HepG2 (cell line): Measurements from ENCODE around the gene SPATA32. TPM values are rescaled to one million over a fixed set of nuclear protein-coding genes. Genes with fewer than 3 reads are reported as not detected.

Source experiments
- ATF4 ChIP-seq, 2 experiments: fragments of 450-650 bp in 1 of 2; sonication (generic) in 1 of 2; formaldehyde crosslinking; IDR thresholded peaks; 2 replicates each; pipeline versions ENCODE4 v1.5.0 to v1.8.0; 2020 to 2022; ENCODE audit warnings: mild to moderate bottlenecking in 1 of 2, missing genetic modification reagents in 1 of 2
- FOXO1 ChIP-seq: sonication (generic); formaldehyde crosslinking; IDR thresholded peaks from 2 replicates; pipeline ENCODE4 v1.4.0; 2020; ENCODE audit warnings: missing genetic modification reagents
- FOXO4 ChIP-seq: sonication (generic); formaldehyde crosslinking; conservative IDR thresholded peaks from 2 replicates; pipeline ENCODE4 v1.8.1; 2023; ENCODE audit warnings: missing genetic modification reagents
- GATAD1 ChIP-seq: IDR thresholded peaks from 2 replicates; pipeline ENCODE4 v1.6.1; 2016; ENCODE audit warnings: missing genetic modification reagents, missing compliant biosample characterization
- GZF1 ChIP-seq: sonication (generic); formaldehyde crosslinking; IDR thresholded peaks from 2 replicates; pipeline ENCODE4 v1.5.1; 2020; ENCODE audit warnings: mild to moderate bottlenecking, missing genetic modification reagents
- KAT7 ChIP-seq: IDR thresholded peaks from 2 replicates; pipeline ENCODE4 v1.6.1; 2018; ENCODE audit warnings: borderline replicate concordance, missing compliant biosample characterization
- KLF11 ChIP-seq: IDR thresholded peaks from 2 replicates; pipeline ENCODE4 v1.6.1; 2016; ENCODE audit warnings: missing compliant biosample characterization
- KLF16 ChIP-seq, 2 experiments: sonication (generic) in 1 of 2; formaldehyde crosslinking in 1 of 2; IDR thresholded peaks; 2 replicates each; pipeline versions ENCODE4 v1.6.1 to v1.8.0; 2016 to 2023; ENCODE audit warnings: missing genetic modification reagents in 2 of 2, missing compliant biosample characterization in 1 of 2
- PCBP1 ChIP-seq: fragments of 200-400 bp; formaldehyde crosslinking; IDR thresholded peaks from 2 replicates; pipeline ENCODE4 v1.6.1; 2017; ENCODE audit warnings: mild to moderate bottlenecking, low read depth, low read length, borderline replicate concordance
- RELA ChIP-seq: sonication (generic); formaldehyde crosslinking; IDR thresholded peaks from 2 replicates; pipeline ENCODE4 v1.4.0; 2020; ENCODE audit warnings: missing genetic modification reagents
- SOX6 ChIP-seq, 2 experiments: fragments of 450-650 bp in 1 of 2; sonication (generic) in 1 of 2; formaldehyde crosslinking in 1 of 2; IDR thresholded peaks; 2 replicates each; pipeline versions ENCODE4 v1.4.0 to v1.6.1; 2017 to 2020; ENCODE audit warnings: antibody characterized with exemption in 1 of 2, mild to moderate bottlenecking in 1 of 2, missing genetic modification reagents in 1 of 2
- SRSF1 ChIP-seq: fragments of 200-400 bp; formaldehyde crosslinking; optimal IDR thresholded peaks from 2 replicates; pipeline ENCODE3; 2017; ENCODE audit warnings: mild to moderate bottlenecking, low read depth, low read length, moderate library complexity
- U2AF1 ChIP-seq: fragments of 200-400 bp; formaldehyde crosslinking; optimal IDR thresholded peaks from 2 replicates; pipeline ENCODE3; 2017; ENCODE audit warnings: mild to moderate bottlenecking, low read depth, low read length
- ZBTB21 ChIP-seq: sonication (generic); formaldehyde crosslinking; IDR thresholded peaks from 2 replicates; pipeline ENCODE4 v1.4.0; 2020; ENCODE audit warnings: missing genetic modification reagents
- ZNF282 ChIP-seq: fragments of 450-650 bp; IDR thresholded peaks from 2 replicates; pipeline ENCODE4 v1.6.1; 2018; ENCODE audit not compliant: partially characterized antibody
- ZNF30 ChIP-seq: sonication (generic); formaldehyde crosslinking; IDR thresholded peaks from 2 replicates; pipeline ENCODE4 v1.5.0; 2020; ENCODE audit warnings: mild to moderate bottlenecking, missing genetic modification reagents
- ZNF430 ChIP-seq: sonication (generic); formaldehyde crosslinking; IDR thresholded peaks from 2 replicates; pipeline ENCODE4 v1.9.0; 2021; ENCODE audit warnings: mild to moderate bottlenecking, missing genetic modification reagents
- ZNF503 ChIP-seq: sonication (generic); formaldehyde crosslinking; IDR thresholded peaks from 2 replicates; pipeline ENCODE4 v1.4.0; 2020; ENCODE audit warnings: missing genetic modification reagents
- ZNF691 ChIP-seq: sonication (generic); formaldehyde crosslinking; IDR thresholded peaks from 2 replicates; pipeline ENCODE4 v1.4.0; 2020; ENCODE audit warnings: missing genetic modification reagents, low read depth, mild to moderate bottlenecking, borderline replicate concordance
- polyA plus RNA-seq, 8 experiments: library from polyadenylated mRNA; depleted of rRNA in 3 of 8; stranded (reverse) in 7 of 8; unstranded in 1 of 8; fragments of >200 nt; fragmentation: Illumina TruSeq in 4 of 8; extraction: Trizol in 4 of 8; gene quantifications; 2 replicates each; pipeline versions ENCODE4 v1.2.1 to v1.2.3, GENCODE V29; 2011 to 2016; ENCODE audit warnings: low read depth in 4 of 8, missing spikeins in 1 of 8, mixed read lengths in 1 of 8; ENCODE audit not compliant: insufficient read depth in 1 of 8
- total RNA-seq, 5 experiments: library from RNA; depleted of rRNA; stranded (reverse); fragments of >200 nt; fragmentation: Illumina TruSeq; extraction: Trizol; gene quantifications; 2 replicates each; pipeline ENCODE4 v1.2.3, GENCODE V29; 2016; ENCODE audit warnings: low read depth in 1 of 5
- TF ChIP-seq, protein P1 (sequence below): sonication (generic); formaldehyde crosslinking; IDR thresholded peaks from 2 replicates; pipeline ENCODE4 v1.4.0; 2020; ENCODE audit warnings: low read depth, missing genetic modification reagents

SPATA32 gene
- total and polyA plus RNA-seq, 2 of the 13 experiments (the other 11 are each of a cell fraction or from before 2014, with no cell fraction given): not detected

- TF ChIP-seq FOXO4 (0 out of 2 replicates have a peak, but pooled peaks have one; percentile 67), ZNF691 (CRISPR knock-in tag) (no peak), GZF1 (CRISPR knock-in tag) (no peak), ZNF503 (no peak), RELA (0 out of 2 replicates have a peak, but pooled peaks have one; percentile 79), SOX6 (IDR thresholded peaks at IDR 0.05) (no peak), SOX6 (CRISPR knock-in tag; IDR thresholded peaks at IDR 0.05) (peak; percentile 47; the same call in 1 of the 2 replicates), ZNF282 (no peak), ATF4 (CRISPR knock-in tag; IDR thresholded peaks at IDR 0.05) (peak in 1 of 2 experiments; percentile 89; a peak in 2 of 4 replicates), ZNF30 (CRISPR knock-in tag) (no peak), GATAD1 (CRISPR knock-in tag) (peak; percentile 28; the same call in 1 of the 2 replicates), ZNF430 (CRISPR knock-in tag) (0 out of 2 replicates have a peak, but pooled peaks have one; percentile 10), KAT7 (CRISPR knock-in tag) (no peak), PCBP1 (0 out of 2 replicates have a peak, but pooled peaks have one; percentile 54), KLF11 (0 out of 2 replicates have a peak, but pooled peaks have one; percentile 30), FOXO1 (no peak), U2AF1 (no peak), SRSF1 (no peak), KLF16 (CRISPR knock-in tag; IDR thresholded peaks at IDR 0.05) (0 out of 4 replicates have a peak, but pooled peaks of 1 of the 2 experiments have one; percentile 38), ZBTB21 (peak; percentile 39; the same call in 1 of the 2 replicates)
- TF ChIP-seq, protein P1, sequence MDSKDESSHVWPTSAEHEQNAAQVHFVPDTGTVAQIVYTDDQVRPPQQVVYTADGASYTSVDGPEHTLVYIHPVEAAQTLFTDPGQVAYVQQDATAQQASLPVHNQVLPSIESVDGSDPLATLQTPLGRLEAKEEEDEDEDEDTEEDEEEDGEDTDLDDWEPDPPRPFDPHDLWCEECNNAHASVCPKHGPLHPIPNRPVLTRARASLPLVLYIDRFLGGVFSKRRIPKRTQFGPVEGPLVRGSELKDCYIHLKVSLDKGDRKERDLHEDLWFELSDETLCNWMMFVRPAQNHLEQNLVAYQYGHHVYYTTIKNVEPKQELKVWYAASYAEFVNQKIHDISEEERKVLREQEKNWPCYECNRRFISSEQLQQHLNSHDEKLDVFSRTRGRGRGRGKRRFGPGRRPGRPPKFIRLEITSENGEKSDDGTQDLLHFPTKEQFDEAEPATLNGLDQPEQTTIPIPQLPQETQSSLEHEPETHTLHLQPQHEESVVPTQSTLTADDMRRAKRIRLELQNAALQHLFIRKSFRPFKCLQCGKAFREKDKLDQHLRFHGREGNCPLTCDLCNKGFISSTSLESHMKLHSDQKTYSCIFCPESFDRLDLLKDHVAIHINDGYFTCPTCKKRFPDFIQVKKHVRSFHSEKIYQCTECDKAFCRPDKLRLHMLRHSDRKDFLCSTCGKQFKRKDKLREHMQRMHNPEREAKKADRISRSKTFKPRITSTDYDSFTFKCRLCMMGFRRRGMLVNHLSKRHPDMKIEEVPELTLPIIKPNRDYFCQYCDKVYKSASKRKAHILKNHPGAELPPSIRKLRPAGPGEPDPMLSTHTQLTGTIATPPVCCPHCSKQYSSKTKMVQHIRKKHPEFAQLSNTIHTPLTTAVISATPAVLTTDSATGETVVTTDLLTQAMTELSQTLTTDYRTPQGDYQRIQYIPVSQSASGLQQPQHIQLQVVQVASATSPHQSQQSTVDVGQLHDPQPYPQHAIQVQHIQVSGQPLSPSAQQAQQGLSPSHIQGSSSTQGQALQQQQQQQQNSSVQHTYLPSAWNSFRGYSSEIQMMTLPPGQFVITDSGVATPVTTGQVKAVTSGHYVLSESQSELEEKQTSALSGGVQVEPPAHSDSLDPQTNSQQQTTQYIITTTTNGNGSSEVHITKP (CRISPR knock-in tag): peak; percentile 22; the same call in 1 of the 2 replicates
Observed at GRCh38 chr17:45228763-45229539, 32.9 kb downstream of the SPATA32 start (continued).
